SW 1271 (cell line): ENCODE data around the gene RAD51B.
"Not testable (repeated sequence)": the region's sequence is repeated elsewhere in the genome, so short reads cannot be mapped to it uniquely, and the experiment has no call there.

Experiments
- DNase-seq, 2 experiments: peaks; one replicate each; lab custom pipeline; 2025; lab: John Stamatoyannopoulos, UW

Gene RAD51B

GRCh38 chr14:67949771-67950170 is 130.2 kb downstream of the RAD51B start:
- DNase-seq = no peak

GRCh38 chr14:67950386-67950785 is 130.8 kb downstream of the RAD51B start:
- no peak for DNase-seq

- DNase-seq = no peak
Observed at GRCh38 chr14:67951529-67952135, 132.1 kb downstream of the RAD51B start.

- DNase-seq = no peak
Observed at GRCh38 chr14:67952381-67952780, 132.8 kb downstream of the RAD51B start.

GRCh38 chr14:67952786-67953185 is 133.2 kb downstream of the RAD51B start:
- DNase-seq = no peak

- no peak for DNase-seq
Observed at GRCh38 chr14:67955261-67955660, 135.7 kb downstream of the RAD51B start.

- no peak for DNase-seq
Observed at GRCh38 chr14:67957946-67958345, 138.4 kb downstream of the RAD51B start.

GRCh38 chr14:67961676-67962075 is 142.1 kb downstream of the RAD51B start:
- no peak for DNase-seq

GRCh38 chr14:67962215-67962644 is 142.7 kb downstream of the RAD51B start:
- no peak for DNase-seq

- DNase-seq = no peak
Observed at GRCh38 chr14:67963545-67963944, 144.0 kb downstream of the RAD51B start.

- no peak for DNase-seq
Observed at GRCh38 chr14:67963960-67964812, 144.6 kb downstream of the RAD51B start.

GRCh38 chr14:67965696-67966095 is 146.1 kb downstream of the RAD51B start:
- DNase-seq = no peak

GRCh38 chr14:67967206-67967605 is 147.6 kb downstream of the RAD51B start:
- no peak for DNase-seq

- DNase-seq = not testable (repeated sequence)
Observed at GRCh38 chr14:67967970-67968369, 148.4 kb downstream of the RAD51B start.

GRCh38 chr14:67970923-67971322 is 151.3 kb downstream of the RAD51B start:
- DNase-seq = no peak

- no peak for DNase-seq
Observed at GRCh38 chr14:67971627-67972625, 152.3 kb downstream of the RAD51B start.

- DNase-seq = no peak
Observed at GRCh38 chr14:67973436-67973835, 153.9 kb downstream of the RAD51B start.

- no peak for DNase-seq
Observed at GRCh38 chr14:67975470-67975869, 155.9 kb downstream of the RAD51B start.

- no peak for DNase-seq
Observed at GRCh38 chr14:67977434-67978034, 158.0 kb downstream of the RAD51B start.

- DNase-seq = no peak
Observed at GRCh38 chr14:67978749-67979148, 159.2 kb downstream of the RAD51B start.

- DNase-seq = no peak
Observed at GRCh38 chr14:67982711-67983608, 163.4 kb downstream of the RAD51B start.
